GM21367 (cell line): Measurements from ENCODE around the gene NR4A2.
A peak's percentile ranks its signal among the peaks of the same experiment; 100 is the strongest.

Experiments
- ATAC-seq: cut with Tn5 transposase; IDR thresholded peaks from one replicate; pipeline ENCODE4 v1.9.1; 2021; ENCODE audit not compliant: unreplicated experiment

The NR4A2 gene

GRCh38 chr2:156332534-156333273, at the start of gene NR4A2:
Gene NR4A2 (minus strand): TSS chr2:156332721. CDS start chr2:156330186, 2,535 bp downstream.
- ATAC-seq: peak; percentile 63

- peak; percentile 87 for ATAC-seq
Observed at GRCh38 chr2:156380117-156380645, 47.7 kb upstream of the NR4A2 start.

- no peak for ATAC-seq
Observed at GRCh38 chr2:156379714-156380113, 47.2 kb upstream of the NR4A2 start.

GRCh38 chr2:156379071-156379470, 46.5 kb upstream of the NR4A2 start:
- no peak for ATAC-seq

- ATAC-seq: no peak
Observed at GRCh38 chr2:156366753-156367152, 34.2 kb upstream of the NR4A2 start.

DNA sequence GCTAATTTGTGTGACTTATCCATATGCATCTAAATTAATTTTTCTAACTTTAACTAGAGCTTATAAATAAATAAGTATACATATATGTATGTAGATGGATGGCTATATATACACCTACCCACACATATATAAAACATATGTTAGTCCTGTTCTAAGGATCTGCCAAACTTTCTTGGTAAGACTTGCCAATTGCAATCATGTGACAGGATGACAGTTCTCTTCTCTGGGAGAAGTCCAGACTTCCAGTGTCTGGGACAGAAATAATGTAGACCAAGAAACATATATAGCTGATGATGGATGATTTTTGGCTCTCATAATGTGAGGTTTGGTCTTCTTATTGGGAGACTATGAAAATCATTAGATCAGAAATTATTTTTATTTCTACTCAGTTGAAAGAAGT, 30.6 kb upstream of the NR4A2 start:
- no peak for ATAC-seq

DNA sequence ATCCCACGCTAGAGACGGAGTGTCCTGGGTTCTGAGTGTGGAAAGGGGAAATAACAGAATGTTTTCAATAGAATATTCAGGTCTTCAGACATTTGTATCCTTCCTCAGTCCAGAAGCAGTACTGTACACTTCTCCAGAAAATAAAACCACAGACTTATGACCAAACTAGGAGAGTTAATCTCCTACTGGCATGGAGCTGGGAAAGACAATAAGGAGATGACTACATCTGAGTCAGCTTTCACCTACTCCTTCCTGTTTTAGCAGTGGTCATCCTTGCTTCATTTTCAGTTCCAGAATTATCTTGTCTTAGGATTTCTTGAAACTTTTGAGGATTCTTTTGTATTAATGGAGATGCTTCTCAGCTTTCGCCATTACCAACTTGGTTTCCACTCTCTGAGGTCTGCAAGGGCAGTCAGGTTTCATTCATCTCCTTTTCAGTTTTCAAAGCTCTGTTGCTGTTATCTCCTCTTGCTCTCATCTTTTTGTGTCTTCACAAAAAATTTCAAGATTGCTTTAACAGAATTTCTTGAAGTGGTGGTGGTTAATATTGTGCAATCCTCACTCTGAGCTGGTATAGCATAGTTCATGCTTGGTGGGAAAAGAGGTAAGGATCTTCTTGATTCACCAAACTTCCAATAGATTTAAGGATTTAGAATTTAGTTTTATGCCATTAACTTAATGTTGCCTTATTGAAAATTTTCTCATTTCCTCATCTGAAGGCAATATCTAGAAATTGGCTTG, 23.7 kb upstream of the NR4A2 start:
- ATAC-seq: no peak

DNA sequence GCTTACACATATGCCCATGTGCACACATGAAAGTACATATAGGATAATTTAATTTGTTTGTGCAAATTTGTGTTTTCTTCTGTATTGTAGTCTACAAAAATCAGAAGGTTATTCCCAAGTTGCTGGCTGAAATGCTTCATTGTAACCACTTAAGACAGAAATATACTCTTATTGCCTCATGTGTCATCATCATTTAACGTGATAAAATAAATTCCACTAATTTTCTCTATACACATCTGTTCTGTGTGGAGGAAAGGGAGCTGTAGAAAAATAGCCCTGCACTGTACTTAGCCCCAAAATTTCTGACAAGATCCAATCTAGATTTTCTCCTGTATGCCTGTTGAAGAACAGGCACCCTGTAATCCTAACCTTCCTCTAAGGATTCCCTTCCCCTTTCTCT, 20.4 kb upstream of the NR4A2 start:
- no peak for ATAC-seq

GRCh38 chr2:156350374-156351142, 18.0 kb upstream of the NR4A2 start:
- no peak for ATAC-seq

- ATAC-seq: no peak
Observed at GRCh38 chr2:156349605-156350004, 17.1 kb upstream of the NR4A2 start.

- no peak for ATAC-seq
Observed at GRCh38 chr2:156349161-156349560, 16.6 kb upstream of the NR4A2 start.

DNA sequence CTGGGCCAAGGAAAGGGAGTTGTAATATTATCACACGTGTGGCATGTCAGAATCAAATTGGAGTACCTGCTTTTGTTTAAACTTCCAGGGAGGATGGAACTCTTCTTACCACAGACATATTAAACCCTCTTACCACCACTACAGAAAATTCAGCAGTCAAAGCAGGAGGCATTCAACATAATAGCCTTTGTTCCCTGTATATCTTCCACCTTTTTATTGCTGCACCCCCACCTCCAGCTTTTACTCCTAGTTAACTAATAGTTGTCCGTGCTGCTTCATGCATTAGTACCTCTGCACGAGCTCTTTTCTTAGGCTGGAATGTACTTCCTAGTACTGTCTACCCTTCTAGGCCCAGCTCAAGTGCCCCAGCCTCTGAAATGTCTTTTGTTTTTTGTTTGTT, 14.9 kb upstream of the NR4A2 start:
- no peak for ATAC-seq

DNA sequence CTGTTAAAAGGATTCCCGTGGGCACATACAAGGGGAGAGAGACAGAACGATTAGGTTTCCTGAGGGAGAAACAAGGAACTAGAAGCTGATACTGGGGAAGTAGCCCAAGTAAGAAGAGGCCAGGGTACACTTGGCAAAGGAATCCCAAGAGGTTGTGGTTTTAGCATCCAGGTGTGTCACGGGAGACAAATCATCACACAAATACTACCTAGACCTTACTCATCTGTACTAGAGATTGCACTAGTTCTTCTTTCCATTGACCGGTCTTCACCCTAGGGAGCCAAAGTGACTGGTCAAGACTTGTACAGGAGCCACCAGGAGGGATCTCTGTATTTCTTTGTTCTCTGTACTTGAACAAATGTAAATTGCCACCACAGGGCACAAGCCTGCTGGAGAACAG, 14.2 kb upstream of the NR4A2 start:
- ATAC-seq: no peak

- no peak for ATAC-seq
Observed at GRCh38 chr2:156345582-156345981, 13.1 kb upstream of the NR4A2 start.

DNA sequence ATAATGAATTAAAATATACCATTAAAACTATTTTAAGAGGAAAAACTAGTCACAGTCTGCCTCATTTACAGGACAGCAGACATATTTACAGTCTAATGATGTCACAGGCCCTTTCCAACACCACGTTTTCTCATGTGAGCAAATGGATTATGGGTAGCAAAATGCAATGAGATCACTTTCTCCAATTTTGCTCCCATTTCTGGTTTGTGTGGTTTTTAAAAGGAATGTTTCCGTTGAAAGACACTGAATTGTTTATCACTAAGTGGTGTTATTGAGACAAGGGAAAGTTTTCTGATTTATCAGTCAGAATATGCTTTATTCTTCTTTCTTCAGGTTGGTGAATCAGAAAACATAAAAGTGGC, 11.4 kb upstream of the NR4A2 start:
- ATAC-seq: no peak

DNA sequence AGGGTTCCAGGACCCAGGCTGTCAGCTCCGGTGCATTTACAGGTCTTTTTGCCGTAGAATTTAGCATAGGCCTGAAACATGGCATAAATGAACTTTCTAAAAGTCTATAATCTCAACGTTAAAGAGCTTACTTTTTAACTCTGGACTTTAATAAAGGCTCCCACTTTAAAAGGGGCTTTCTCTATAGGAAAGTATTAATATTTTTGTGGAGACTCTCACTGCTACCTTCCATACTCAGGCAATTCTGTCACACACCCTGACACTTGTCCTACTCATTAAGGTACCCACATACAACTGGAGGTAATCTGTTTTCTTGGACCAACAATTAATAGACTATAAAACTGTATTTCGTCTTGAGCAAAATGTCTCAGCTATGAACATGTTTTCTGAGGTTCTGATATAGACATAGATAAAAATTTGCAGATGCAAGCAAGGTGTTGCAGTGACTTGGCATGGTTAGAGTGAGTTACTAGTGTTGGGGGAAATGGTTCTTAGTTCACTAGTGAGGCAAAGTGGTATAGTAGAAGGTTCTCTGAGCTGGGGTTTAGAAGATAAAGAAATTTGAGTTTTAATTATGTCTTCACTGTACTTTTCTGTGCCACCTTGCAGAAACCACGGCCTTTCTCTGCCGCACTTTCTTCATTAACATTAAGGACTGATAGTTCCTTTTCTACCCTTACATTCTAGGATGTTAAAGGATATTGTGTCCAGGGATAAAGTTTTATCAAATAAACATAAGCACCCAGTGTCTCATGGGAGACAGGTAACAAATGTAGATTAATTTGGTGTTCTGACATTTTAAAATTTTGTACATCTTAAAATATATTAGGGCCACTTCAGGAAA, 10.8 kb upstream of the NR4A2 start:
- no peak for ATAC-seq

DNA sequence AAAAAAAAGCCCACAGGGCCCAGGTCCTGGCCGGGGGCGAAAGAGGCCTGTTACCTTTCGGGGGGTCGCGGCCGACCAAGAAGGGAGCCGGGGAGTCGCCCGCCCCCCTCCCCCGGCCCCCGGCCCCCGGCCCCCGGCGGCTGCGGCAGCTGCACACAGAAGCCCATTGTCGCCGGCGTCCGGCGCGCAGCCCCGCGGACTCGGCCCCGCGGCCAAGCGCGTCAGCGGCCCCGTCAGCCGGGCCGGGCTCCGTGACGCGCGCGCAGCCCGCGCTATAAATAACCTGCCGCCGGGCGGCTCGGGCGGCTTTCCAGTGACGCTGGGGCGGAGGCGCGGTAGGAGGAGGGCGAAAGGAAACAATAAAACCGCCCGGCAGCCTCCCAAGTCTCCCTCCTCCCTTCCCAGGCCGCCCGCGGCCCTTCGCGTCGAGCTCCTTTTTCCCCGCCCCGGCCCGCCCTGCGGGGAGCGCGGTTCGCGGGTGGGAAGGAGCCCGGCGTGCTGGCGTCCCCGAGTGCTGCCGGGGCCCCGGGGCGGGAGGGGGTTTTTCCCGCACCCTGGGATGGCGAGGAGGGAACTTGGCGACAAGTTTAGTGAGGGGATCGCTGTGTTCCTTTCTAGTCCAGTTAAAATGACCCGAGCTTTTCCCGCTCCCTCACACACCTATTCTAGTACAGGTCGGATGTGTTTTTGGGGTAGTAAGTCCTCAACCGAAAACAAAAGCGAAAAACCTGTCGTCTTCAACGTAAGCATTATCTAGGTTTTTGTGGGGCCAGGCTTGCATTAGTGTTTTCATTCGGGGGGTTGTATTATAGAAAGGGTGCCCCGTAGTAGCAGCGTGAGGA, 10.0 kb upstream of the NR4A2 start:
- peak; percentile 46 for ATAC-seq

GRCh38 chr2:156341452-156342253, 9.1 kb upstream of the NR4A2 start:
- ATAC-seq: peak; percentile 81
